Chondrocyte (in vitro differentiated cells): ENCODE measurements around the gene GSE1. TPM values are rescaled to one million over a fixed set of nuclear protein-coding genes. Genes with fewer than 3 reads are reported as not detected.

ENCODE experiments used
- DNase-seq: peaks from one replicate; pipeline ENCODE4 v3.0.0; 2021; ENCODE audit warnings: mixed read lengths, low spot score
- H3K27ac Mint-ChIP-seq: one replicate; pipeline ENCODE4 v1.8.0; 2021; ENCODE audit warnings: mild to moderate bottlenecking, moderate library complexity, mixed read lengths; ENCODE audit not compliant: unreplicated experiment
- H3K27me3 Mint-ChIP-seq: 2 replicates; pipeline ENCODE4 v1.8.0; 2021; ENCODE audit warnings: low read depth, mixed read lengths
- H3K36me3 Mint-ChIP-seq: 2 replicates; pipeline ENCODE4 v1.8.0; 2021; ENCODE audit warnings: low read depth, mixed read lengths
- H3K4me1 Mint-ChIP-seq: 2 replicates; pipeline ENCODE4 v1.8.0; 2021; ENCODE audit warnings: low read depth, mild to moderate bottlenecking, mixed read lengths
- H3K4me3 Mint-ChIP-seq: one replicate; pipeline ENCODE4 v1.8.0; 2021; ENCODE audit warnings: mild to moderate bottlenecking, moderate library complexity, mixed read lengths; ENCODE audit not compliant: unreplicated experiment
- H3K9me3 Mint-ChIP-seq: 2 replicates; pipeline ENCODE4 v1.8.0; 2021; ENCODE audit warnings: low read depth, mixed read lengths
- total RNA-seq: library from RNA; stranded (reverse); gene quantifications from 3 replicates; pipeline ENCODE4 v1.2.1, GENCODE V29; 2021
- TF ChIP-seq, protein P1 (sequence below): fragments of 200-600 bp; sonication (generic); IDR thresholded peaks from 2 replicates; pipeline ENCODE4 v1.5.0; 2021; ENCODE audit warnings: antibody characterized with exemption, mild to moderate bottlenecking, moderate library complexity

GSE1 gene
- total RNA-seq, 1 donor from 2014 or later, result 22.6 TPM

- no peaks in the 10 kb centered on the region for H3K9me3 Mint-ChIP-seq
- DNase-seq, result no peak
- TF ChIP-seq, protein P1, sequence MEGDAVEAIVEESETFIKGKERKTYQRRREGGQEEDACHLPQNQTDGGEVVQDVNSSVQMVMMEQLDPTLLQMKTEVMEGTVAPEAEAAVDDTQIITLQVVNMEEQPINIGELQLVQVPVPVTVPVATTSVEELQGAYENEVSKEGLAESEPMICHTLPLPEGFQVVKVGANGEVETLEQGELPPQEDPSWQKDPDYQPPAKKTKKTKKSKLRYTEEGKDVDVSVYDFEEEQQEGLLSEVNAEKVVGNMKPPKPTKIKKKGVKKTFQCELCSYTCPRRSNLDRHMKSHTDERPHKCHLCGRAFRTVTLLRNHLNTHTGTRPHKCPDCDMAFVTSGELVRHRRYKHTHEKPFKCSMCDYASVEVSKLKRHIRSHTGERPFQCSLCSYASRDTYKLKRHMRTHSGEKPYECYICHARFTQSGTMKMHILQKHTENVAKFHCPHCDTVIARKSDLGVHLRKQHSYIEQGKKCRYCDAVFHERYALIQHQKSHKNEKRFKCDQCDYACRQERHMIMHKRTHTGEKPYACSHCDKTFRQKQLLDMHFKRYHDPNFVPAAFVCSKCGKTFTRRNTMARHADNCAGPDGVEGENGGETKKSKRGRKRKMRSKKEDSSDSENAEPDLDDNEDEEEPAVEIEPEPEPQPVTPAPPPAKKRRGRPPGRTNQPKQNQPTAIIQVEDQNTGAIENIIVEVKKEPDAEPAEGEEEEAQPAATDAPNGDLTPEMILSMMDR, result no peak
- peaks cover 13% of the 10 kb centered on the region for H3K4me1 Mint-ChIP-seq
- peak overlapping the region; percentile 51 for H3K27ac Mint-ChIP-seq
- H3K36me3 Mint-ChIP-seq, result no peaks in the 10 kb centered on the region
- H3K4me3 Mint-ChIP-seq, result no peak overlapping the region
- H3K27me3 Mint-ChIP-seq, result no peaks in the 10 kb centered on the region
Observed at GRCh38 chr16:85610059-85610445, 3.1 kb upstream of the GSE1 start.

DNA sequence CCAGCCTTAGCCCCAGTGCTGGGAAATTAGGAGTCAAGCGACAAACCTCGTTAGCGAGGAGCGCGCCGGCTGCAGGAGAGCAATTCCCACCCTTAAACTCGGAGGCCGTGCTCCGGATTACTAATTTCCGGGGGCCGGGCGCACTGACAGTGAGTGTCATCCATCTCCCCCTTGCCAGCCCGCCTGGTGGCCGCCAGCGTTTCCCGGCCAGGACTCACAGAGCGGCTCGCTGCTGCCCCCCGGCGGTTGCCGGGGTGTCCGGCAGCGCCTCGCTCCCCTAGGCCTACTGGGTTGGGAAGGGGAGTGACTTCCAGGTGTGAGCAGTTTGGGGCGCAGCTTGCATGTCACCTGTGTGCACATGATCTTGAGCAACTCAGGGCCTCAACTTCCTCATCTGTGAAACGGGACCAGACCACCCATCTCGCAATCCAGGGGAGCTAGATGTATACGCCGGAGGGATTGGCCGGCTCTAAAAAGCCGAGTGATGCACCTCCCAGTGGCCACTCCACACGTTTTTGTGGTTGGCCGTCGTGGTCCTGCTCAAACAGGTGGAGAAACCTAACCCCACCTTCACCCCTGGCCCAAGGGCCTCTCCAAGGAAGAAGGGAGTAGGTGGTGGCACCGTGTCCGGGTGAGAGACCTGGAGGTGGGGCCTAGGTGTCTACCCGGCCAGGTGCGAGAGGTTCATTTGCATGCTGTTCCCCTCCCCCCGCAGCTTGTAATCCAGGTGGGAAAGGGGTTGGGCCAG, 2.5 kb upstream of the GSE1 start:
- DNase-seq, result no peak
- Mint-ChIP-seq H3K4me1 (peaks cover 19% of the 10 kb centered on the region), H3K4me3 (peak overlapping the region; percentile 49), H3K27ac (peak overlapping the region; percentile 68), H3K9me3 (no peaks in the 10 kb centered on the region), H3K27me3 (no peaks in the 10 kb centered on the region), H3K36me3 (no peaks in the 10 kb centered on the region)
- TF ChIP-seq, protein P1, result peak; percentile 99

- Mint-ChIP-seq H3K27me3 (no peaks in the 10 kb centered on the region), H3K27ac (peak overlapping the region; percentile 68), H3K4me1 (peaks cover 22% of the 10 kb centered on the region), H3K36me3 (no peaks in the 10 kb centered on the region), H3K9me3 (no peaks in the 10 kb centered on the region), H3K4me3 (peak overlapping the region; percentile 49)
- DNase-seq, result no peak
- TF ChIP-seq, protein P1, result no peak
Observed at GRCh38 chr16:85611194-85611443, 2.0 kb upstream of the GSE1 start.

GRCh38 chr16:85611444-85612190, 1.5 kb upstream of the GSE1 start:
- Mint-ChIP-seq H3K27ac (peak overlapping the region; percentile 81), H3K4me3 (peak overlapping the region; percentile 61), H3K27me3 (no peaks in the 10 kb centered on the region), H3K4me1 (peaks cover 22% of the 10 kb centered on the region), H3K36me3 (no peaks in the 10 kb centered on the region), H3K9me3 (no peaks in the 10 kb centered on the region)
- TF ChIP-seq, protein P1, result no peak
- DNase-seq, result no peak

DNA sequence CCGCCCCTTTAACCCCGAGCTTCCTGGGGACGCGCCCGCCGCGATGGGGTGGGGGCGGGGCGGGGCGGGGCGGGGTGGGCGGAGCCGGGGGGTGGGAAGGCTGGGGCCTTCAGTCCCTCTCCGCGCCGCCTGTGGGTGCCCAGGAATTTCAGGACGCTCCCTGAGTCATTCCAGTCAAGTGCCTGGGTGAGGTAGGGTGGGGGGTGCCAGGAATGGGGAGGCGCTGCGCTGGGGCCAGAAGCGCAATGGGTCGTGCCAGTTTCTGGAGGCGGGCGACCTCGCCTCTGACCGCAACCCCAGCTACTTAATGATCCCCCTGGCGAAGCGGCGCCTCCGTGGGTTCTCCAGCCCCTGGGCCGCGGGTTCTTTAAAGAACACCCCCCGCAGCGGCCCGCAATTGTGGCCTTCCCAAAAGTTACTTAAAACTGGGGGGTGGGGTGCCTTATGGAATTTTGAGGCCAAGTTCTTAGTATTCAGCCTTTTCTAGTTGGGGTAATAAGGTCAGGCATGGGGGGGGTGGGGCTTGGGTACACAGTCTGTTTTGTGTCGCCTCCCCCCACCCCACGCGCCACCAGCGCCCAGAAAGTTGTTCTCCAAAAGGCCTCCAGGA, 826 bp upstream of the GSE1 start:
- Mint-ChIP-seq H3K4me3 (peak overlapping the region; percentile 60), H3K27ac (peak overlapping the region; percentile 17), H3K9me3 (no peaks in the 10 kb centered on the region), H3K36me3 (no peaks in the 10 kb centered on the region), H3K27me3 (peaks cover 2% of the 10 kb centered on the region), H3K4me1 (peaks cover 22% of the 10 kb centered on the region)
- TF ChIP-seq, protein P1, result no peak
- DNase-seq, result no peak
